A204.1 (cell line): ENCODE results near the gene POLE.

ENCODE experiments used
- FAIRE-seq: peaks from 2 replicates; lab custom pipeline; 2012; peaks lifted over from hg19 to GRCh38; lab: Jason Lieb, UNC

The POLE gene

GRCh38 chr12:132629330-132629729, 57.8 kb downstream of the POLE start:
- FAIRE-seq: no peak

GRCh38 chr12:132625731-132626430, 61.3 kb downstream of the POLE start:
- no peak for FAIRE-seq

- no peak for FAIRE-seq
These were observed 62.1 kb downstream of the POLE start for GRCh38 chr12:132624910-132625630.

GRCh38 chr12:132624186-132624855, 62.8 kb downstream of the POLE start:
- FAIRE-seq: no peak

- no peak for FAIRE-seq
These were observed 63.9 kb downstream of the POLE start for GRCh38 chr12:132623072-132623869.

DNA sequence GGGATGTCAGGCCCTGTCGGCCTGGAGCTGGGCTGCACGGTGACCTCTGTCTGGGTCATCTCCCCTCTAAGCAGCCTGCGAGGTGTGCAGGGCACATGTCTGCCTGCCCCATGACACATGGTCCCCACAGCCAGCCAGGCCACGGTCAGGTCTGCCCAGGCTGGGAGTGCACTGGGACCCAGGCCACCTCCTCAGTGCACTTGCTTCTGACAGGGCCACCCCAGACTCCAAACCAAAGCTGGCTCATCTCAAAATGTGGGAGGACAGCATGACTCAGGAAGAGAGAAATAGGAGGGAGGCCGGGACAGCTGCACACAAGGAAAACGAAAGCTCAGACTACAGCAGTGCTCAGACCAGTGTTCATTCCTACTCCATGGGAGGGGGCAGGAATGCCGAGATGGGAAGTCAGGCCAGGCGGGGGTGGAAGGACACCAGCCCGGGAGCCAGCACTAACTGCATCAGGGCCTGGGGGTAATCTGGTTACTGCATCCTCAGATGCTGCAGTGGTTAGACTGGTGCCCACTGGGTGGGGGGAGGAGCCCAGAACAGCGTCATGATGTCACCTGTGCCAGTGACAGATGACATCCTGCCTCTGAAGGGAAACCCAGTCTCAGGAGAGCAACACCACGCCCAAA, 64.6 kb downstream of the POLE start:
- no peak for FAIRE-seq

DNA sequence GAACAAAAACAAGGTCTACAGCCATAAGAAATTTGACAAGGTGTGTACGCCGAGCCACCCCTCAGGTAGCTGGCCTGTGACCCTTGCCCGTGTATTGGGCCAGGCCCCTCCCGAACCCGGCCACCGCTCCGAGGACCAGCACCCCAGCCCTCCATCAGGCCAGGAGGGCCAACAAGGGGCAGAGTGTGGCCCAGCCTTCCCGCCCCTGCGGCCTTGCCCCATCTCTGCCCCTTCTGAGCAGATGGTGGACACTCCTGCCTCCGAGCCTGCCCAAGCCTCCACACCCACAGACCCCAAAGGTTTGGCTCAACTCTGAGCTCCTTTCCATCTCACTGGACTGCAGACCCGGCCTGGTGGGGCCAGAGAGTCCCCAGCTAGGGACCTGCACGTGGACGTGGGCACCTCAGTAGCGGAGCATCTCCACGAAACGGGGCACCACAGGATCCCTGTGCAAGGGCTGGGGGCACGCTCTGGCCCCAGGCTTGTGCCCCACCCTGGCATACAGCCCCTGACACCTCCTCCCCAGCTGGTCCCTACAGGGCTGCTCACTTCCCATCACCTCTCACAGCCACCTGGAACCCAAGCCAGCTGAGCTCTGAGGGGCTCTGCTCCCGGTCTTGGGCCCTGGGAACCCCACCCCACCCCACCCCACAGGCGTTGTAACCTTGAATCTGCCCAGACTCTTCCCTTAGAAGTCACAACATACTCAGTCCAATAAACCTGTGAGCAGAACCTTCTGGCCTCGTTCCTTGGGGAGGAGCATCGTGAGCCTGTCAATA, 65.3 kb downstream of the POLE start:
- no peak for FAIRE-seq

GRCh38 chr12:132620899-132621656, 66.1 kb downstream of the POLE start:
- FAIRE-seq: no peak

GRCh38 chr12:132620113-132620898, 66.8 kb downstream of the POLE start:
- FAIRE-seq: no peak

DNA sequence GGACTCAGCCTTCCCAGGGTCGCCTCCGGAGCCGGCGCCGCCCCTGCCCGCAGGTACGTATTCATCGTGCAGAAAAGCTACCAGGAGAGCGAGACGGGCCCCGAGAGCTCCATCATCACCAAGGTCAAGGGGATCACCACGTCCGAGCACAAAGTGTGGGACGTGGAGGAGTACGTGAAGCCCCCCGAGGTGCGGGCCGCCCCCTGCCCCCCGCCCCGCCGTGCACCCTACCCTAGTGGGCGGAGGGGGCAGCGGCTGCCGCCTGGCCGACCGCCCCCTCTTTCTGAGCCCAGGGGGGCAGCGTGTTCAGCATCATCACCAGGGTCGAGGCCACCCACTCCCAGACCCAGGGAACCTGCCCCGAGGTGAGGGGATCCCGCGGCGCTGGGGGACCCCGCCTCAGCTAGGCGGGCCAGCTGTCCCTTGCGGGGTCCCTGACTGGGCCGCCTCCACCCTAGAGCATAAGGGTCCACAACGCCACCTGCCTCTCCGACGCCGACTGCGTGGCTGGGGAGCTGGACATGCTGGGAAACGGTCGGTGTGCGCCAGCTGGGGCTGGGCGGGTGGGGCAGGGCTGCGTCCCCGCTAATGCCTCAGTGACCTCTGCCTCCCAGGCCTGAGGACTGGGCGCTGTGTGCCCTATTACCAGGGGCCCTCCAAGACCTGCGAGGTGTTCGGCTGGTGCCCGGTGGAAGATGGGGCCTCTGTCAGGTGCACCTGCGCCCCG, 67.6 kb downstream of the POLE start:
- no peak for FAIRE-seq

DNA sequence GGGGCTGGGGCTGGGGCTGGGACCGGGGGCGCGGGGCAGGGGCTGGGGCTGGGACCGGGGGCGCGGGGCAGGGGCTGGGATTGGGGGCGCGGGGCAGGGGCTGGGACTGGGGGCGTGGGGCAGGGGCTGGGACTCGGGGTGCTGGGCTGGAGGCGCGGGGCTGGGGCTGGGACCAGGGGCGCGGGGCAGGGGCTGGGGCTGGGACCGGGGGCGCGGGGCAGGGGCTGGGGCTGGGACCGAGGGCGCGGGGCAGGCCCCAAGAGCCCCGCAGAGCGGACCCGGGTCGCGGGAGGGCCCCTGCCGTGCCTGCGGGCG, 68.1 kb downstream of the POLE start:
- no peak for FAIRE-seq

GRCh38 chr12:132618683-132619043, 68.5 kb downstream of the POLE start, which contains the start of gene P2RX2:
Gene P2RX2, plus strand, starts transcription at chr12:132618776. Its CDS starts 41 bp downstream, at chr12:132618817.
- FAIRE-seq: no peak

GRCh38 chr12:132617822-132618682, 69.1 kb downstream of the POLE start:
- no peak for FAIRE-seq

DNA sequence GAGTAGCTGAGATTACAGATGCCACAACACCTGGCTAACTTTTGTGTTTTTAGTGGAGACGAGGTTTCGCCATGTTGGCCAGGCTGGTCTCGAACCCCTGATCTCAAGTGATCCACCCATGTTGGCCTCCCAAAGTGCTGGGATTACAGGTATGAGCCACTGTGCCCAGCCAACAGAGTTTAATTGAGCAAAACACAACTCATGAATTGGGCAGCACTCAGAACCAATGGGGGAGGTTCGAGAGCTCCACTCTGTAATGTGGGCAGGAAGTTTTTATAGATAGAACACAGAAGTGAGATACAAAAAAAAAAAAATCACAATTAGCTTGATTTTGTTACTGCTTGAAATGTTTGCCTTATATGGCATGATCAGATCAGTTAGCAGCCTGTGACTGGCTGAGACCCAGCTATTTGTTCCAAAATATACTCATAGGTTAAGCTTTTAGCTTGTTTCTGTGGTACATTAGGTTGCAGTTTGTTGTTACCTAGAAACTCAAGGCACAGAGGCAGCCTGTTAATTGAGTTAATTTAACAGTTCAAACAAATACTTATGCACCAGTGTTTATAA, 69.9 kb downstream of the POLE start:
- no peak for FAIRE-seq

DNA sequence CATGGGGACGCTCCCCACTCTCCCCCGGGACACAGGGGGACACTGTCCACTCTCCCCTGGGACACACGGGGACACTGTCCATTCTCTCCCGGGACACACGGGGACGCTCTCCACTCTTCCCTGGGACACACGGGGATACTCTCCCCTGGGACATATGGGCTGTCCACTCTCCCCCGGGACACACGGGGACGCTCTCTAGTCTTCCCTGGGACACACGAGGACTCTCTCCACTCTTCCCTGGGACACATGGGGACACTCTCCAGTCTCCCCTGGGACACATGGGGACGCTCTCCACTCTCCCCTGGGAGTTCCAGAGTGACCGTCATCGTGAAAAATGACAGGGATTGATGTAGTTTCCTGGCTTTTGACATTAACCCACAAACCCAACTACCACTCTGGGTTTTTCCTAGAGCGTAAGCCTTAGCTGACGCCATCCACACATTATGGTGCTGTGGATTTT, 71.5 kb downstream of the POLE start:
- FAIRE-seq: no peak

DNA sequence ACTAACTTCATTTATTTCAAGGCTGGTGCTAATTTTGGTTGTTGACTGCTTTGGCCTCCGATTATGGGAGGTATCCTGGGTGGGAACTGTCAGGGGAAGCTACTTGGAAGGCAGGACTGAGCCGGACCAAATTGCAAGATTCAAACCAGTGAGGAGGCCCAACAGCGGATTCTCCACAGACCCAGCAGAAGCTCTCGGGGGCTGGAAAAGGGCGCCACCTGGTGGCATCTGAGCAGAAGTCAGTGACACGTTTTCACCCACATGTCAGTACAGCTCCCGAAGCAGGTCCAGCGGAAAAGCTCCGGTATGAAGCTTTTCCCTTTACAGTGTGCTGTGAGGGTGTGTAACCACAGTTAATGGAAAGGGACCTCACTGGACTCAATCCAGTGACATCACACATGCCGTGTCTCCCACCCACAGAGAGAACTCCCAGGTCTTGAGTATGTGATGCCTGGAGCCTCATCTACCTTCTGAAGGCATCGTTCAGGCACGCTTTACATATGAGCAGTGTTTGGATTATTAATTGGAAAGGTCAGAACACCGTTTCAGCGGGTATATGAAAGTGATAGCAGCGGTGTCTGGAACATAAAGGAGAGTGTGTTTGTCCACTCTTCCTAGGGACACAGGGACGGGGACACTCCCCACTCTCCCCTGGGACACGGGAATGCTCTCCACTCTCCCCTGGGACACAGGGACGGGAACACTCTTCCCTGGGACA, 72.1 kb downstream of the POLE start:
- peak; percentile 85 for FAIRE-seq

- FAIRE-seq: no peak
These were observed 73.1 kb downstream of the POLE start for GRCh38 chr12:132614029-132614428.
